GM23338 (cell line): ENCODE data around the gene ROR1. TPM values are rescaled to one million over a fixed set of nuclear protein-coding genes. Genes with fewer than 3 reads are reported as not detected.

ENCODE experiments used
- ATAC-seq: fragments of 200-7000 bp; cut with Tn5 transposase; 3 replicates; pipeline ENCODE4 v1.9.1; 2020
- DNase-seq: peaks from one replicate; pipeline ENCODE4 v3.0.0-alpha.2; 2015; ENCODE audit warnings: low spot score
- H2AFZ ChIP-seq: fragments of 200-600 bp; sonication (generic); 2 replicates; pipeline ENCODE4 v1.8.0; 2016; ENCODE audit warnings: antibody characterized with exemption, mild to moderate bottlenecking, moderate library complexity
- H3F3A ChIP-seq: fragments of 200-600 bp; sonication (generic); replicated peaks from 2 replicates; pipeline ENCODE4 v1.8.0; 2017; ENCODE audit warnings: antibody characterized with exemption, mixed run types, low read depth
- H3K27ac ChIP-seq: fragments of 200-600 bp; sonication (generic); 2 replicates; pipeline ENCODE4 v1.6.1; 2016; ENCODE audit warnings: low read depth
- H3K27me3 ChIP-seq: fragments of 200-600 bp; sonication (generic); 2 replicates; pipeline ENCODE4 v1.8.0; 2016; ENCODE audit warnings: mild to moderate bottlenecking, mixed run types, moderate library complexity; ENCODE audit not compliant: insufficient read depth
- H3K36me3 ChIP-seq: fragments of 200-600 bp; sonication (generic); 2 replicates; pipeline ENCODE4 v1.8.0; 2016; ENCODE audit warnings: mild to moderate bottlenecking; ENCODE audit not compliant: insufficient read depth
- H3K4me1 ChIP-seq: fragments of 200-600 bp; sonication (generic); 2 replicates; pipeline ENCODE4 v1.8.0; 2016; ENCODE audit warnings: mild to moderate bottlenecking, moderate library complexity; ENCODE audit not compliant: insufficient read depth
- H3K4me2 ChIP-seq: fragments of 200-600 bp; sonication (generic); 2 replicates; pipeline ENCODE4 v1.7.1; 2017; ENCODE audit warnings: mixed run types
- H3K4me3 ChIP-seq: fragments of 200-600 bp; sonication (generic); 2 replicates; pipeline ENCODE4 v1.6.1; 2016; ENCODE audit warnings: mixed run types
- H3K79me2 ChIP-seq: fragments of 200-600 bp; sonication (generic); replicated peaks from 2 replicates; pipeline ENCODE4 v1.8.0; 2017; ENCODE audit warnings: mild to moderate bottlenecking; ENCODE audit not compliant: insufficient read depth
- H3K9me2 ChIP-seq: fragments of 200-600 bp; sonication (generic); 2 replicates; pipeline ENCODE4 v1.8.0; 2017; ENCODE audit not compliant: insufficient read depth
- H4K20me1 ChIP-seq: fragments of 200-600 bp; sonication (generic); replicated peaks from 2 replicates; pipeline ENCODE4 v1.8.0; 2017; ENCODE audit warnings: mild to moderate bottlenecking; ENCODE audit not compliant: insufficient read depth
- H3K27ac Mint-ChIP-seq: 2 replicates; pipeline ENCODE4 v1.8.0; 2020; ENCODE audit warnings: inconsistent platforms, mild to moderate bottlenecking, moderate library complexity, mixed read lengths
- H3K27me3 Mint-ChIP-seq: 3 replicates; pipeline ENCODE4 v1.8.0; 2022; ENCODE audit warnings: low read depth, mild to moderate bottlenecking, moderate library complexity, mixed read lengths, inconsistent platforms; ENCODE audit not compliant: insufficient read depth, poor library complexity
- H3K36me3 Mint-ChIP-seq: 3 replicates; pipeline ENCODE4 v1.8.0; 2021; ENCODE audit warnings: low read depth, mild to moderate bottlenecking, inconsistent platforms, moderate library complexity, mixed read lengths
- H3K4me1 Mint-ChIP-seq: 3 replicates; pipeline ENCODE4 v1.8.0; 2020; ENCODE audit warnings: mild to moderate bottlenecking, inconsistent platforms, mixed read lengths
- H3K4me3 Mint-ChIP-seq: 3 replicates; pipeline ENCODE4 v1.8.0; 2021; ENCODE audit warnings: moderate library complexity, mild to moderate bottlenecking, inconsistent platforms, mixed read lengths
- H3K9me3 Mint-ChIP-seq: 3 replicates; pipeline ENCODE4 v1.8.0; 2020; ENCODE audit warnings: moderate library complexity, mild to moderate bottlenecking, inconsistent platforms, mixed read lengths
- CREB1 ChIP-seq: fragments of 250-450 bp; sonication (Bioruptor Pico); IDR thresholded peaks from 2 replicates; pipeline ENCODE4 v1.5.0; 2020; ENCODE audit warnings: low read depth, mild to moderate bottlenecking, moderate library complexity
- ETS1 ChIP-seq: IDR thresholded peaks from 2 replicates; pipeline ENCODE4 v1.6.1; 2016; ENCODE audit warnings: antibody characterized with exemption
- EZH2 ChIP-seq: fragments of 200-600 bp; sonication (generic); IDR thresholded peaks from one replicate; pipeline ENCODE4 v1.8.0; 2017; ENCODE audit warnings: antibody characterized with exemption, mild to moderate bottlenecking, low read depth; ENCODE audit not compliant: unreplicated experiment
- EZH2phosphoT487 ChIP-seq: fragments of 200-600 bp; sonication (generic); IDR thresholded peaks from one replicate; pipeline ENCODE4 v1.8.1; 2018; ENCODE audit warnings: antibody characterized with exemption; ENCODE audit not compliant: unreplicated experiment
- JUNB ChIP-seq: IDR thresholded peaks from one replicate; pipeline ENCODE4 v1.6.1; 2016; ENCODE audit warnings: antibody characterized with exemption; ENCODE audit not compliant: unreplicated experiment
- NANOG ChIP-seq: IDR thresholded peaks from 2 replicates; pipeline ENCODE4 v1.6.1; 2016; ENCODE audit warnings: antibody characterized with exemption, borderline replicate concordance
- REST ChIP-seq: IDR thresholded peaks from one replicate; pipeline ENCODE4 v1.6.1; 2018; ENCODE audit warnings: antibody characterized with exemption; ENCODE audit not compliant: unreplicated experiment
- STAT1 ChIP-seq: IDR thresholded peaks from one replicate; pipeline ENCODE4 v1.6.1; 2016; ENCODE audit warnings: antibody characterized with exemption; ENCODE audit not compliant: unreplicated experiment
- ZNF114 ChIP-seq: fragments of 250-450 bp; sonication (Bioruptor Pico); IDR thresholded peaks from 2 replicates; pipeline ENCODE4 v1.5.0; 2020; ENCODE audit warnings: mild to moderate bottlenecking, moderate library complexity
- ZNF331 ChIP-seq: fragments of 250-450 bp; sonication (Bioruptor Pico); IDR thresholded peaks from 2 replicates; pipeline ENCODE4 v1.5.0; 2020; ENCODE audit warnings: low read depth, mild to moderate bottlenecking, moderate library complexity
- polyA plus RNA-seq: library from polyadenylated mRNA; unstranded; fragments of >200 nt; fragmentation: Nextera tagmentation; extraction: Ambion mirVana; gene quantifications from 2 replicates; pipeline ENCODE4 v1.2.1, GENCODE V29; 2016
- total RNA-seq: library from RNA; depleted of rRNA; stranded (reverse); fragments of >200 nt; shearing (Covaris generic); gene quantifications from 2 replicates; pipeline ENCODE4 v1.2.3, GENCODE V29; 2014
- TF ChIP-seq, protein P1 (sequence below), 2 experiments: fragments of 200-600 bp in 1 of 2; sonication (generic) in 1 of 2; conservative IDR thresholded peaks; 2 replicates each; pipeline versions ENCODE4 v1.5.1 to v1.6.1; 2016 to 2017; ENCODE audit warnings: antibody characterized with exemption in 2 of 2, low read depth in 2 of 2, mild to moderate bottlenecking in 2 of 2, moderate library complexity in 1 of 2

Gene ROR1
- total and polyA plus RNA-seq, 2 experiments from 2014 or later = 59.7 to 96.0 TPM

GRCh38 chr1:63893976-63894375 lies 120.2 kb downstream of the ROR1 start (continued):
- TF ChIP-seq REST (no peak), NANOG (no peak), STAT1 (no peak), ETS1 (no peak), ZNF331 (CRISPR knock-in tag) (no peak)
- TF ChIP-seq, protein P1, sequence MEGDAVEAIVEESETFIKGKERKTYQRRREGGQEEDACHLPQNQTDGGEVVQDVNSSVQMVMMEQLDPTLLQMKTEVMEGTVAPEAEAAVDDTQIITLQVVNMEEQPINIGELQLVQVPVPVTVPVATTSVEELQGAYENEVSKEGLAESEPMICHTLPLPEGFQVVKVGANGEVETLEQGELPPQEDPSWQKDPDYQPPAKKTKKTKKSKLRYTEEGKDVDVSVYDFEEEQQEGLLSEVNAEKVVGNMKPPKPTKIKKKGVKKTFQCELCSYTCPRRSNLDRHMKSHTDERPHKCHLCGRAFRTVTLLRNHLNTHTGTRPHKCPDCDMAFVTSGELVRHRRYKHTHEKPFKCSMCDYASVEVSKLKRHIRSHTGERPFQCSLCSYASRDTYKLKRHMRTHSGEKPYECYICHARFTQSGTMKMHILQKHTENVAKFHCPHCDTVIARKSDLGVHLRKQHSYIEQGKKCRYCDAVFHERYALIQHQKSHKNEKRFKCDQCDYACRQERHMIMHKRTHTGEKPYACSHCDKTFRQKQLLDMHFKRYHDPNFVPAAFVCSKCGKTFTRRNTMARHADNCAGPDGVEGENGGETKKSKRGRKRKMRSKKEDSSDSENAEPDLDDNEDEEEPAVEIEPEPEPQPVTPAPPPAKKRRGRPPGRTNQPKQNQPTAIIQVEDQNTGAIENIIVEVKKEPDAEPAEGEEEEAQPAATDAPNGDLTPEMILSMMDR (conservative IDR thresholded peaks at IDR 0.05; ENCODE audit: low read depth in 2 of 2) = no peak

DNA sequence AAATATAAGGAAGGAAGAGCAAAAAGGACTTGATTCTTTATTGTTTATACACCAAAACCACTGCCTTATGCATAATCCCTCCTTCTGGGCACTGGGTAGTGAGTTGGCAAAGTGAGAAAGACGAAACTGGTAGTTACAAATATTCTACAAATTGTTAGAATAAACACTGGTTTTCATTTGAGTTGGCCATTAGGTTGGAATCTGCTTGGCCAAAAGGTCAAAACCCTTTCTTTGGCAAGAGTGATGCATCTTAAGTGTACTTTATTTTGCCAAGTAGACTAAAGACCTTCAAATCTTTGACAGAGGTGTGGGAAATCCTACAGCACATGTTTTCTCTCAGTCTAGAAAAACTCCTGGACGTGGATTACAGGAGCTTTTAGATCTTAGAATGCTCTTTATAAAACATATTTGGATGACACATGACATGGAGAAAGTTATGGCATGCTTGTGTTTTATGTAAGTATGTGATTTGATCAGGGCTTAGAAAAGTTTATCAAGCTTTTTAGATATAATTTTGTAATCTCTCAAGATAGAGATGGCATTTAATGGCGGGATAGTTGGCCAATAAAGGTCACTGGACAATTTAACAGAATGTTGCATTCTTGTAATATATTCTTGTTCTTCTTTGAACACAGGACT lies 120.9 kb downstream of the ROR1 start:
- no peak for ATAC-seq
- Mint-ChIP-seq H3K4me1 (peaks cover 56% of the 10 kb centered on the region), H3K27me3 (peaks cover 7% of the 10 kb centered on the region), H3K27ac (no peak overlapping the region), H3K4me3 (no peak overlapping the region), H3K36me3 (peaks cover 5% of the 10 kb centered on the region; the same call in 2 of the 3 replicates), H3K9me3 (no peaks in the 10 kb centered on the region)
- Histone ChIP-seq H3K4me2 (no peak overlapping the region), H3K36me3 (no peaks in the 10 kb centered on the region), H3K4me3 (no peak overlapping the region), H3K79me2 (peaks cover 99% of the 10 kb centered on the region), H3F3A (no peaks in the 10 kb centered on the region), H3K27ac (no peak overlapping the region), H3K4me1 (peaks cover 36% of the 10 kb centered on the region), H2AFZ (no peak overlapping the region), H3K9me2 (no peaks in the 10 kb centered on the region), H4K20me1 (peaks cover 17% of the 10 kb centered on the region), H3K27me3 (no peaks in the 10 kb centered on the region)
- DNase-seq = no peak
- no peak for TF ChIP-seq CREB1 (CRISPR knock-in tag)
- no peak for TF ChIP-seq STAT1
- no peak for TF ChIP-seq ETS1
- TF ChIP-seq JUNB = no peak
- TF ChIP-seq, protein P1 (conservative IDR thresholded peaks at IDR 0.05; ENCODE audit: low read depth in 2 of 2) = no peak
- no peak for TF ChIP-seq EZH2phosphoT487
- TF ChIP-seq EZH2 = no peak
- TF ChIP-seq REST = no peak
- no peak for TF ChIP-seq ZNF114 (CRISPR knock-in tag)
